NB4 (cell line): ENCODE results near the gene CACNA2D4.
"Not testable (repeated sequence)": the region's sequence is repeated elsewhere in the genome, so short reads cannot be mapped to it uniquely, and the experiment has no call there.

ENCODE experiments used
- DNase-seq: peaks from one replicate; pipeline ENCODE4 v3.0.0; 2010; ENCODE audit warnings: low read depth
- H3K4me3 ChIP-seq: one replicate; pipeline ENCODE4 v1.5.1; 2011; ENCODE audit warnings: mild to moderate bottlenecking, low read depth, low read length, moderate library complexity
- CTCF ChIP-seq: IDR thresholded peaks from one replicate; pipeline ENCODE4 v1.5.1; 2012; ENCODE audit warnings: low read depth, low read length
- MYC ChIP-seq: IDR thresholded peaks from 2 replicates; pipeline ENCODE4 v1.6.1; 2011; ENCODE audit warnings: low read depth, low read length
- POLR2A ChIP-seq: IDR thresholded peaks from 2 replicates; pipeline ENCODE4 v1.6.1; 2011; ENCODE audit warnings: mild to moderate bottlenecking; ENCODE audit not compliant: insufficient read length; ENCODE audit errors: extremely low read depth
- TF ChIP-seq, protein P1 (sequence below): IDR thresholded peaks from 2 replicates; pipeline ENCODE4 v1.6.1; 2011; ENCODE audit warnings: low read depth, low read length

CACNA2D4 gene

GRCh38 chr12:1822699-1823098 lies 95.8 kb downstream of the CACNA2D4 start:
- no peak overlapping the region for H3K4me3 ChIP-seq
- TF ChIP-seq POLR2A (no peak), MYC (no peak), CTCF (no peak)
- TF ChIP-seq, protein P1, sequence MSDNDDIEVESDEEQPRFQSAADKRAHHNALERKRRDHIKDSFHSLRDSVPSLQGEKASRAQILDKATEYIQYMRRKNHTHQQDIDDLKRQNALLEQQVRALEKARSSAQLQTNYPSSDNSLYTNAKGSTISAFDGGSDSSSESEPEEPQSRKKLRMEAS, result no peak
- DNase-seq, result no peak

DNA sequence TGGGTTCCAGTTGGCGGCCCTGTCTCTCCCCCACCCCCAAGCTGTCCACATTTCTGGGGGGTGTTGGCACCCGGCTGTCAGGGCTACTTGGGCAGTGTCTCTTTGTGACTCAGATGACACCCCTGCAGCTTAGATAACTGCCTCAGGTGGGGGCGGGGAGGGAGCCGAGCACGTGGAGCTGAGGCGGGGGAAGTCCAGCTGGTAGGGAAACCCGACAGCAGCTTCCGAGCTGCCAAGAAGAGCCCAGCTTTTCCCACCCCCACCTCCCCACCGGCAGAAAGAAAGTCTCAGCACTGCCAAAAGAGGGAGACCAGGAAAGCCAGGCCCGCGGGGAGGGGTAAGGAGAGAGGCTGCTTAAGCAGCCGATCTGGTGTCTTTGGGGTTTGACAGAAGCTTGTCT lies 96.6 kb downstream of the CACNA2D4 start:
- TF ChIP-seq POLR2A (no peak), CTCF (no peak), MYC (no peak)
- TF ChIP-seq, protein P1, result no peak

DNA sequence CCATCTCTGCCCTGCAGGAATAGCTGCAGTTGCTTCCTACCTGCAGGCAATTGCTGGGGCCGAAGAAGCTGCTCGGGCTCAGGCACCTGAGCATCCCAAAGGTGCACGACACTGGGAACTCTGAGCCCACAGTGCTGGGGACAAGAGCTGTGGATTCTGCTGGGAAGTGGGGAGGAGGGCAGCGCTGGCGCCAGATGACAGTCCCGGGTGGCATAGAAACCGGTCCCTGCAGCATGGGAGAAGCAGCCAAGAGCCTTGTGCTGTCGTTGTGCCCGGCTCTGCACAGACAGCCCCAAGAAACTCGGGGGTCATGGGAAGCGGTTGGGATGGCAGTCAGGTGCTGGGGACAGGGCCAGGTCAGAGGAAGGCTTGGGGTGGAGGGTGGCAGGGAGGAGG lies 97.6 kb downstream of the CACNA2D4 start:
- TF ChIP-seq POLR2A (no peak), MYC (no peak)
- TF ChIP-seq, protein P1, result no peak
- no peak overlapping the region for H3K4me3 ChIP-seq
- no peak for DNase-seq

More for the DNA sequence above, 96.6 kb downstream of the CACNA2D4 start:
- DNase-seq, result no peak
- no peak overlapping the region for H3K4me3 ChIP-seq

DNA sequence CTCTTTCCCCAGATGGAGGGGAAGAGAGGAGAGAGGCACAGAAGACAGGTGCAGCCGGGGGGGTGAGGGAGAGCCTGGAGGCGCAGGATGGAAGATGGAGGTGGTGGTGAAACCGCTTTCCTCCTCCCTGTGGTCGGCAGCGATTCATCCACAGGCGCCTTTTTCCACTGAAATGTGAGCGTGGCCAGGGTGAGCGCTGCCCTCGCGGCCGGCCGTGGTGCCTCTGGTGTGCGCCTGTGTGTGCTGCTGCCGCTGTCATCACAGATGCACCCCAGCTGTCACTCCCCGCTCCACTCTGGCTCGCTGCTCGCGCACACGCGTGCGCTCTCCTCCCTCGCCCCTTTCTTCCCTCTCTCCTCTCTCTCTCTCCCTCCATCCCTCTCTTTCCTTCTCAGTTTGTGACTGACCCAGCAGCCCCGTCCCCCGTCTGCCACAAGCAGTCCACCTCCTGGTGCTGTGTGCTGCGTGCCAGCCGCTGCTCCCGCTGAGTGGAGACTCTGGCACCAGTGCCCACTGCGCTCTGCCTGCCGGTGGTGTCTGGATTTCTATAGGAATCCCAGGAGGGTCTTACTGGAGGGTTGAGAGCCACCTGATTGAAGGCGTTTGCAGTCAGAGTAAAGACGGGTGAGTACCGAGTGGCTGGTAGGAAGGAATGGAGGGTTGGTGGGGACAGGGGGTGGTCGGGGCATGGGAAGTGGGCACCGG lies 98.1 kb downstream of the CACNA2D4 start, which contains the start of gene LRTM2:
Gene LRTM2 (plus strand): TSS at position 375 of the 705 bp plus-strand sequence. CDS start 7,584 bp downstream, outside the sequence.
- H3K4me3 ChIP-seq, result no peak within 1 kb of the TSS
- TF ChIP-seq, protein P1, result no peak
- TF ChIP-seq MYC (no peak), CTCF (no peak), POLR2A (no peak)
- DNase-seq, result peak; percentile 34

DNA sequence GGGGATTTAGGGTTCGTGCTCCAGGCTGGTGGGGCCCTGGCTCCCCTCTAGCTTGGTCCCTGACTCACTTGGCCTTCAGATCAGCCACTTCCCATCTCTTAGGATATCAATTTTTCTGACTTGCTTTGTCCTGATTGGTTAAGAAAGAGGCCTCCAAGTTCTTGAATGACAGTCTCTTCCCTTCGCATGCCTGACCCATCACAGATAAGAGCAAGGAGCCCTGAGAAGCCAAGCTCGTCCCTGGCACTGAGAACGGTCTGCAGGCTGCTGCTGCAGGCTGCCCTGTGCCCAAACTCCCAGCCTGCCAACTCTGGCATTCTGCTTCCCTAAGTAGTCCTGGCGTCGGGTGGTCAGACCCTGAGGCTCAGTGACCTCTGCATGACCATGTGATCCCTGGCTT lies 98.9 kb downstream of the CACNA2D4 start:
- no peak for DNase-seq
- no peak for TF ChIP-seq CTCF
- no peak for TF ChIP-seq POLR2A
- TF ChIP-seq MYC, result no peak
- TF ChIP-seq, protein P1, result no peak
- H3K4me3 ChIP-seq, result no peak overlapping the region

DNA sequence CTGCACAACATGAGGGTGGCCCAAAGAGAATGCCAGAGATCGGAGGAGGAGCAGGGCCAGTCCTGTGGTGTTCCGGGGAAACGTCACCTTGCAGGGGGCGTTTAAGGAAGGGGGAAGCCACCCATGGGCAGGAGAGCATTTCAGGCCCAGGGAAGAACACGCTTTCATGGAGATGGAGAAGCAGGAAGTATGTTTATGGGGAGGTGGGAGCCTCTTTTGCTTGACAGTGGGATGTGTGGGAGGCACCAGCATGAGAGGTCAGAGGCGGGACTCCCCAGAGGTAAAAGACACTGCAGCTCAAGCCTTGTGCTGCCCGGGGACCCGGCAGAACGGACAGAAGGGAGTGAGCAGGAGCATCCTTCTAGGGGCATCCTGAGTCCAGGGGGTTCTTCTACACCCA lies 99.4 kb downstream of the CACNA2D4 start:
- TF ChIP-seq CTCF (no peak), POLR2A (no peak), MYC (no peak)
- TF ChIP-seq, protein P1, result no peak
- peak; percentile 77 for DNase-seq
- H3K4me3 ChIP-seq, result no peak overlapping the region

DNA sequence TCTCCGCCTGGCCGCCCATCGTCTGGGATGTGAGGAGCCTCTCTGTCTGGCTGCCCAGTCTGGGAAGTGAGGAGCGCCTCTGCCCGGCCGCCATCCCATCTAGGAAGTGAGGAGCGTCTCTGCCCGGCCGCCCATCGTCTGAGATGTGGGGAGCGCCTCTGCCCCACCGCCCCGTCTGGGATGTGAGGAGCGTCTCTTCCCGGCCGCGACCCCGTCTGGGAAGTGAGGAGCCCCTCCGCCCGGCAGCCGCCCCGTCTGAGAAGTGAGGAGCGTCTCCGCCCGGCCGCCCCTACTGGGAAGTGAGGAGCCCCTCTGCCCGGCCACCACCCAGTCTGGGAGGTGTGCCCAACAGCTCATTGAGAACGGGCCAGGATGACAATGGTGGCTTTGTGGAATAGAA lies 100.5 kb downstream of the CACNA2D4 start:
- DNase-seq, H3K4me3 ChIP-seq: not testable (repeated sequence)
